Activated gamma-delta T cell (primary cell): ENCODE data around the gene KRTAP25-1.

Experiments
- DNase-seq: peaks from one replicate; lab custom pipeline; 2025; lab: John Stamatoyannopoulos, UW
- total RNA-seq, 2 donors: gene quantifications; one replicate each; lab custom pipeline; 2026; lab: John Stamatoyannopoulos, UW

Gene KRTAP25-1, protein sequence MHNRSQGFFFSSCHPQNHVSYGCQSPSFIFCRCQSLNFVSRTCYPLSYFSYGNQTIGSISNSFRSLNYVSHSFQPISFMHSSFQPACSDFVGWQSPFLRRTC
- total RNA-seq, result 0 reads per million in 2 donors

GRCh38 chr21:30289215-30289614, at the start of gene KRTAP25-1:
Gene KRTAP25-1, minus strand, starts transcription at chr21:30289514. Its CDS starts 24 bp downstream, at chr21:30289490.
- no peak for DNase-seq

DNA sequence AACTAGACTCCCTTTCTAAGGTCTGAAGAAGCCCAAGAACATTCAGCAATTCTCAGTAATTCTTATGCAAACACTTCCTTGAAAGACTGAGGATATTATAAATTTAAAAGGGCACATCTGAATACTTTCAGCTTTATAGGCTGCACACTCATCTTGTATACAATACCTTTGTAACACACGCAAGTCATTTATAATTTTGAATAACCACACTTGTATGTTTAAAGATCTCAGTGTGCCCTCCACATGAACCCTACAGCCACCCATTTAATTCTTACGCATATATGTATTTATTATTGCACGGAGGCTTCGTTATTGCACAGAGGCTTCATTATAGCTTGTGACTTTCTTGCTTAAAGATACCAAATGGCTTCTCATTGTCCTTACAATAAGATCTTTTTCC, 49.4 kb upstream of the KRTAP25-1 start:
- no peak for DNase-seq

DNA sequence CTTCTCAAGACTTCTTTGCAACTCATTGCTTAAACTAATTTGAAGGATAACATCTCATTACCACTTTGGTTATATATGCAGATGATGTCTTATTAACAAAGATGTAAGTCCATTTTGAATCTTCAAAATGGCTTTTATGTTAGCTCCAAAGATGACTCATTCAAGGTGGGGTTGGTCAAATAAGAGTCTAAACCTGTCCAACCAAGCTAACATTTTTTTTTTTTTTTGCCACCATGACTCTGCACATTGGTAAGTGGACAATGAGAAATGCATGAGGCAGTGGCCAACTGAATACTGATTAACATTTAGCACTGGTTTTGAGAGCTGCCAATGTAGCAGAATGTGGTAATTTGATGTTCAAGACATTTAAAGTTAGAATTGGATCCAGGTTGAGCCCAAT, 48.5 kb upstream of the KRTAP25-1 start:
- no peak for DNase-seq

DNA sequence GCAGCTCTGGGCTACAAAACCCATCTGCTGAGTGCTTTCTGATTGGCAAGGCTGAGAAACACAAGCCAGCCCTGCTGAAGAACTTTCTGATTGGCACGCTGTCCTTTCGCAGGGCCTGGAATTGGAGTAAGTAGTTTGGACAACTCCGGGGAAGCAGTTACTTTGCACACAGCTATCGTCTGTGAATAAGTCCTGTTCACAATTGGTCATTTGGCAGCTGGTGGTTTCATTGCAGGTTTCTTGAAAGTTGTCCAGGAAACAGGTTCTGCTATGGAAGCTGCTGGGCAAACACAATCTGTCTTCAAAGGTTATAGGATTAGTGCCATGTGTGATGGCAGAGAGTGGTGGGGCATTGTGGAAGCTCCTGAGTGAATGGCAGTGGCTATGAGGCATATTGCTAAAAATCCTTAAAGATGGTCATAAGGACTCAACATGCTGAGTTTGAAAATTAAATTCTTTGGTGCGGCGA, 48.0 kb upstream of the KRTAP25-1 start, which contains the start of gene KRTAP27-1:
Gene KRTAP27-1 (minus strand): TSS at position 419 of the 469 bp plus-strand sequence. CDS start 26 bp downstream, at position 393.
- DNase-seq, result no peak

DNA sequence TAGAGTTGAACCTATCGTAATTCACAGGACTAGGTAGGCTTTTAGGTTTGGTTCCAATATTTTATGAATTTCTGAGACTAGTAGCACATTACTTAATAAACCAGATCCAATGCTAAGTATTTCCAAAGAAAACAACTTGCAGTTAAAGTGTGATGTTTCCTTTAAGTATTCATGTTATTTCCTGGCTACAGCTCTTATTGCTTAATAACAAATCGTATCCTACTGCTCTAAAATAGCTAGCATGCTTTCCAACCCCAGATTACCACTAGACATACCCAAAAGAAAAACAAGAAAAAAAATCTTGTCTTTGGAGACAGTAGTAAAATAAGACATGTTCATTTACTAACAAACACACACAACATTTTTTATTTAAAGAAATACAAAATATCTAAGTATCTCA, 47.3 kb upstream of the KRTAP25-1 start:
- no peak for DNase-seq

DNA sequence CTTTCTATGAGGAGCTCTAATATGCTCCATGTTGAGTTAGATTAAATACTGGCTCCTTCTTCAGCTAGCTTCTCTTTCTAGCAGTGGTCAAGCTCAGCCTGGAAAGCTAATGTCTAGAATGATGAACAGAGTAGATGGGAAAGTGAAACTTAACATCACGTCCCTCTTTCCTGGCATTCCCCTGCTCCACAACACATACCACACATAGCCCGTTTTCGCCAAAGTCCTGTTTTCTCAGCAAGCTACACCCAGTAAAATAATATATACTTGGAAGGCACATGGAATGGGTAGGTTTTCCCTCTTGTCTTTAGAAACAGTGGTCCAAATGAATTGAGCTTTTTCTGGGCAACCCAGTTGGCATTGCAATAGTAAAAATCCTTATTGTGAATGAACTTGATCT, 44.4 kb upstream of the KRTAP25-1 start:
- DNase-seq, result no peak

GRCh38 chr21:30332681-30333080, 43.4 kb upstream of the KRTAP25-1 start:
- DNase-seq, result no peak

DNA sequence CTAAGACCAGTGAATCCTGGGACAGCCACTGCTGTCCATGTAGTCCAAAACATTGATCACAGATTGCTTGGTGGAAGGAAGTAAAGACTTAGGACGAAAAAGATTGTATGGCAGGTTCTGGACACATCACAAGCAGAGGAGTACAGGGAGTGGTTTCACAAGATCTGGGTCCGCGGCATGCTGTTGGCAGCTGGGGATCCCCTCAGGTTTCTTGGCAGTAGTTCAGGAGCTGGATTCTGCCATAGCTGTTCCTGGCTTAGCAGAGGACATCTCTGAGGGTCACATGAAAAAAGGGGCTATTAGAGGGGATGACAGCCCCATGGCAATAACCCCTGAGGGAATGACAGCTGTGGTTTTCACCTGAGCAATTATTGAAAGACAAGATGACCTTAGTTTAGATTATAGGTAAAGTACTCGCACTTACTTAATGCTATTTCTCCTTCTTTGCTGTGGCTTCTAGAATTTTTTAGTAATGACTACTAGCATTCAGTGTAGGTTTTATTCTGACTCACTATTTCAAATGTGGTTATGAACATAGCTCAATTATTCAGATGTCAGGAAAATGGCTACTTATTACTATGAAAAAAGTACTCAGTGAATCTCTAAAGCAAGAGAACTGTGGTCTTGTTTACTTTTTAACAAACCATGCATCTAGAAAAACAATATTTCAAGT, 40.0 kb upstream of the KRTAP25-1 start:
- no peak for DNase-seq

DNA sequence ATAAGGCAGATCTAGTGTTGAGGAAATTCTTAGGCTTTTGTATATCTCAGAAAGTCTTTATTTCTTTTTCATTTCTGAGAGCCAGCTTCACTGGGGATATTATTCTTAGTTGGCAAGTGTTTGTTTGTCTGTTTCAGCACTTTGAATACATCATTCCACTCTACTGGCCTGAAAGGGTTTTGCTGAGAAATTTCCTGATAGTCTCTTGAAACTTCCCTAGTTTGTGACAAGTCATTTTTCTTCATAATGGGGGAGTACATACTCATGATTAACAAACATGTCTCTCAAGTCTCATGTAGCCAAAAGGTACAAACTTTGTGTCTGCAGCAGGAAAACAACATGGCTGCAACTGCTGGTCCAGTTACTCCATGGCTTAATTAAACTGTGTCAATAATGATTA, 37.1 kb upstream of the KRTAP25-1 start:
- DNase-seq, result no peak

GRCh38 chr21:30320215-30320614, 30.9 kb upstream of the KRTAP25-1 start, which contains the start of gene KRTAP26-1:
Gene KRTAP26-1, minus strand, starts transcription at chr21:30320315. Its CDS starts 280 bp downstream, at chr21:30320035.
- no peak for DNase-seq

DNA sequence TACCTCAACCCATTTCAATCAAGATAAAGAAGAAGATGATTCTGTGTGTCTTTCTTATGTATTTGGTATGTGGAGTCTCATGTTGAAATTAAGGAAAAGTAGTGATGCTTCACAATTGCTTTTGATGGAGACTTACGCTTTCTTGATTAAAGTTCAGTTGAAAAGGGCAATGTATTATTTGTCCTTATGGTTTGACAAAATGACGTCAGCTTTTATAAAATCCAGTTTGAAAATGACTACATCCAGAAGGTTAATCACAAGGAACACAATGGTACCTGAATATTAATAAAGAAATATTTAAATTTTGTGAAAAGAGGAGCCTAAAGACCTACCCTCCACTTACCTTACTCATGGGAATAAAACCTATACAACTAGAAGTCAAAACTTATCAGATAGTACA, 26.4 kb upstream of the KRTAP25-1 start:
- no peak for DNase-seq

DNA sequence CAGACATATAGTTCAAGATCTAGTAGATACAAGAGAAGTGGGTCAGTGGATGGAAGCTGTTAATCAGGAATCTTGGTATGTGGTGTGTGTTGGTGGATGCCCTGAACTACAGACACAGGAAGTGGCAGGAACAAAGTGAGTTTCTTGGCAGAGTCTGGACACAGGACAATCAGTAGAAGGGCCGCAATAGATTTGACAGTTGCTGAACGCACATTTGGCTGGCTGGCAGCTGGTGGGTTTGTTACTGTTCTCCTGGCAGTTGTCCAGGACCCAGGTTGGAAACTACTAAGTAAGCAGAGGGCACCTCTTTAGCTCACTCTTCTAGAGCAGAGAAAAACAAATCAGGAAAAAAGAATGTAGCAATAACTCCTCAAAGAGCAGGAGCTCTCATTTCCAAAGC, 17.6 kb upstream of the KRTAP25-1 start:
- no peak for DNase-seq

GRCh38 chr21:30305136-30305535, 15.8 kb upstream of the KRTAP25-1 start:
- no peak for DNase-seq

- no peak for DNase-seq
Measured at GRCh38 chr21:30282850-30283249, 6.5 kb downstream of the KRTAP25-1 start, which contains the start of gene KRTAP24-1. Gene KRTAP24-1, minus strand, starts transcription at chr21:30282950. Its CDS starts 18 bp downstream, at chr21:30282932.

DNA sequence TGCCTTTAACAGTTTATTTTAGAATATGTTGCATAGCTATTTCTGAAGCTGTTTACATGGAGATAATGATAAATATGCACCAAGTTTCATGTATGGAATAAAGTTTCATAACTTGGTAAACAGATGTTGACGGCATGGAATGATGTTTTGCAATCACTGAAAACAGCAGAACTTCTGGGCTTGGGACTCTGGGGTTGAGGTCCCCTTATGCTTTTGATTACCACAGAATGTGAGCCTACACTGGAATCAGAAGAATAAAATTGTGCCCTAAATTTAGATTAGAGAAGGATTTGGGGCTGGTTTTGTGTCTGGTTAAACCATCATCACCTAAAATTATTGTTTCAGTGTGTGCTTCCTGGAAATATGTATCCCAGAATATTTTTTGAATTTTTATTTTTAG, 17.7 kb downstream of the KRTAP25-1 start:
- no peak for DNase-seq

DNA sequence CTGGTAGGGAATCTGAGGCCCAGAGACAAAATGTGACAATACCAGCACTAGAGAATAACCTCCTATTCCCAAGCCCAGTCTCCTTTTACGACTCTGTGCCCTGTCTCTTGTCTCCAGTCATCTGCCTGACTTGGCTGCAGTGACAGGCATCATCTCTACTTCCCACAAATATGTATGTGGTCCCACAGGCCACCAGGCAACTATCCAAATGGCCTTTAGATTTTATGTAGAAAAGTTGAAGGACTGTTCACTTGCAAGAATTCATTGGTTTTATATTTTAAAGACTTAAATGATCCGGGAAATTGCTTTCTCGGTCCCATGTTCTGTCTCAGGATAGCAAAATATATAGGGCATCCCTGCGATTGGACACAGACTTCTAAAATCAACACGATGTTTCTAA, 18.2 kb downstream of the KRTAP25-1 start:
- no peak for DNase-seq

DNA sequence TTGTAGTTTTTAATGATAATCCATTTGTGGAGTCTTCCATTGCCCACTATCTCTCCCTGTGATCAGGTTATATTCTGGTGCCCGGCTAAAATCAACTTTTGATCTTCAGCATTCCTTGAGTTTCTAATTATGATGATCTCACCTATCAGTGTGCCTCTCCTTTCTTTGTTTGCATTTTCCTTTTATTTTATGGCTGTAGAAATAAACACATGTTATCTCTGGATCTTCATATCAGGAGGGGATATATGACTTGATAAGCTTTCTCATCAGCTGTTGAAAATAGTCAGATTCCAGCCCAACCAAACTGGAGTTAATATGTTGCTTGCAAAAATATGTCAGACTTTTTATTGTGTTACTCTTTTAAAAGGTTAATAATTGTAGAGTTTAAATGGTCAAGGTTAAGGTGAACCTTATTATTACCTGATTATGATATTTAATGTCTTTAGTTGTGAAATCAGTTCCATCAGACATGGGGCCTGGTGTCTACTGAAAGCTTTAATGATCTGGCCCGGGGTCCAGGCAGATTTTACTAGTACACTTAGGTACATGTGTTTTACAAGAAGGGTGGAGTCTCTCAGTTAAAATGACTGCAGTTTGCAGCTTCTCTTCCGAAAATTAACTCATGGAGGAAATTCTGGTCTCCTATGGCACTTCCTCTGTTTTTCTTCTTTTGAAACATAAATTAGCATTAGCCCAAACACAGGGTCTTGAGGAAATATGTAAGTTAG, 19.3 kb downstream of the KRTAP25-1 start:
- DNase-seq, result no peak

GRCh38 chr21:30268608-30269197, 20.6 kb downstream of the KRTAP25-1 start:
- DNase-seq, result no peak

GRCh38 chr21:30257773-30258172, 31.5 kb downstream of the KRTAP25-1 start:
- no peak for DNase-seq

DNA sequence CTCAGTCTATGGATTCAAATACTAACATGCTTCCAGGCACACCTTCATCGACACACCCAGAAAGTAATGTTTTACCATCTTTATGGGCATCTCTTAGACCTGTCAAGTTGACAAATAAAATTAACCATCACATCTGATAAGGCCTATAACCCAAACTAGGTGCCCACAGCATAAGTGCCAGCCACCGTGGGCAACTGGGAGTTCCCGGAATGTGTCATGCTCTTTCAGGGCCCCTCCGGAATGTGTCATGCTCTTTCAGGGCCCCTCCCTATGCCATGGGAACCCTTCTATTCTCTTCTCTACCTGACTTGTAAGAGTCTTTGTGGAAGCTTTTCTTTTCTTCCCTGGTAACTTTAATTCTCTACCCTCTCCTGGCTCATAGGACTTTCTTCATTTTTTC, 33.2 kb downstream of the KRTAP25-1 start:
- no peak for DNase-seq

GRCh38 chr21:30255679-30256078, 33.6 kb downstream of the KRTAP25-1 start:
- no peak for DNase-seq

GRCh38 chr21:30251781-30252180, 37.5 kb downstream of the KRTAP25-1 start:
- no peak for DNase-seq
